Body of pancreas (tissue), 4 donors: ENCODE results near the gene ARRB1.

Experiments used
- POLR2A ChIP-seq, 3 donors: fragments of 450-650 bp; IDR thresholded peaks; one replicate each; pipeline ENCODE4 v1.6.1; 2016; ENCODE audit warnings: antibody characterized with exemption in 3 of 3, mild to moderate bottlenecking in 2 of 3
- TF ChIP-seq, protein P1 (sequence below), 7 experiments: fragments of 450-650 bp in 4 of 7; fragments of 200-600 bp in 3 of 7; sonication (generic) in 3 of 7; IDR thresholded peaks; one replicate each; pipeline ENCODE4 v1.5.1; 2016 to 2019; ENCODE audit warnings: antibody characterized with exemption in 7 of 7

GRCh38 chr11:75386942-75387630 is 35.6 kb upstream of the ARRB1 start:
- TF ChIP-seq, protein P1, sequence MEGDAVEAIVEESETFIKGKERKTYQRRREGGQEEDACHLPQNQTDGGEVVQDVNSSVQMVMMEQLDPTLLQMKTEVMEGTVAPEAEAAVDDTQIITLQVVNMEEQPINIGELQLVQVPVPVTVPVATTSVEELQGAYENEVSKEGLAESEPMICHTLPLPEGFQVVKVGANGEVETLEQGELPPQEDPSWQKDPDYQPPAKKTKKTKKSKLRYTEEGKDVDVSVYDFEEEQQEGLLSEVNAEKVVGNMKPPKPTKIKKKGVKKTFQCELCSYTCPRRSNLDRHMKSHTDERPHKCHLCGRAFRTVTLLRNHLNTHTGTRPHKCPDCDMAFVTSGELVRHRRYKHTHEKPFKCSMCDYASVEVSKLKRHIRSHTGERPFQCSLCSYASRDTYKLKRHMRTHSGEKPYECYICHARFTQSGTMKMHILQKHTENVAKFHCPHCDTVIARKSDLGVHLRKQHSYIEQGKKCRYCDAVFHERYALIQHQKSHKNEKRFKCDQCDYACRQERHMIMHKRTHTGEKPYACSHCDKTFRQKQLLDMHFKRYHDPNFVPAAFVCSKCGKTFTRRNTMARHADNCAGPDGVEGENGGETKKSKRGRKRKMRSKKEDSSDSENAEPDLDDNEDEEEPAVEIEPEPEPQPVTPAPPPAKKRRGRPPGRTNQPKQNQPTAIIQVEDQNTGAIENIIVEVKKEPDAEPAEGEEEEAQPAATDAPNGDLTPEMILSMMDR (IDR thresholded peaks at IDR 0.05), result no peak
- no peak for TF ChIP-seq POLR2A (IDR thresholded peaks at IDR 0.05)
